GM21529 (cell line): ENCODE measurements around the gene SPOP.
A peak's percentile ranks its signal among the peaks of the same experiment; 100 is the strongest.
"Not testable (repeated sequence)": the region's sequence is repeated elsewhere in the genome, so short reads cannot be mapped to it uniquely, and the experiment has no call there.

Experiments used
- ATAC-seq: cut with Tn5 transposase; IDR thresholded peaks from one replicate; pipeline ENCODE4 v1.9.1; 2021; ENCODE audit not compliant: unreplicated experiment

Gene SPOP

GRCh38 chr17:49677933-49678847 is at the start of gene SPOP:
Gene SPOP, minus strand, starts transcription at chr17:49678097. Its CDS starts 55,287 bp downstream, at chr17:49622810.
- ATAC-seq, result peak; percentile 70

DNA sequence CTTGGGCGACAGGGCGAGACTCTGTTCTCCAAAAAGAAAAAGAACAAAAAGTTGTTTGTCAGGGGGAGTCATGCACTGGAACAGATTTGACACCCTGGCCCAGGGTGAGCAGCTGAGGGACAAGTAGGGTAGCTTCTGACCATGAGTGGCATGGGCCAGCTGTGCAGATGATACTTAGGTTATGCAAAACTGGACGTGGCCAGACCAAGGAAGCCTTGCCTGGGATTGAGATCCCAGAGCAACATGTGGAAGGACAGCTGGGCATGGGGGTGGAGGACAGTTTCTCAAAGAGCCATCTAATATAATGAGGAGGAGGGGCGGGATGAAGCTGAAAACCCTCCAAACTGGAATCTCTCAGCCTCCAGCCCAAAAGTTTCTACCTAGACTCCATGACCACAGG is 49.5 kb upstream of the SPOP start:
- no peak for ATAC-seq

DNA sequence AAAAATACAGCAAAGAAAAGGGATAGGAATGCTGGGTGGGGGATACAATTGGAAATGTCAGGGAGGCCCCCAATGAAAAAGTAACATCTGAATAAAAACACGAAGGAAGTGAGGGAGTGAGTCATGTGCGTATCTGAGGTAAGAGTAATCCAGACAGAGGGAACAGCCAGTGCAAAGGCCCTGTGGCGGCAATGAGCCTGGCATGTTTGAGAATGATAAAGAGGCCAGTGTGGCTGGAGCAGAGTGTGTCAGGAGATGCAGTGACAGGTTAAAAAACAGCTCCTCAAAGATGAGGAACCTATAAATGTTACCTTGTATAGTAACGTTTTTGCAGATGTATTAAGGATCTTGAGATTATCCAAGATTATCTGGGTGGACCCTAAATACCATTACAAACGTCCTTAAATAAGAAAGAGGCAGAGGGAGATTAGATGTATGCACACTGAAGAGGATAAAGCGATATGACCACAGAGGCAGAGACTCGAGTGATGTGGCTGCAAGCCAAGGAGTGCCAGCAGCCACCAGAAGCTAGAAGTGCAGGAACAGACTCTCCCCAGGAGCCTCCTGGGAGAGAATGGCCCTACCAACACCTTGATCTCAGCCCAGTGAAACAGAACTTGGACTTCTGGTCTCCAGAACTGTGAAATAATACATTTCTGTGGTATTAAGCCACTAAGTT is 47.7 kb upstream of the SPOP start:
- no peak for ATAC-seq

DNA sequence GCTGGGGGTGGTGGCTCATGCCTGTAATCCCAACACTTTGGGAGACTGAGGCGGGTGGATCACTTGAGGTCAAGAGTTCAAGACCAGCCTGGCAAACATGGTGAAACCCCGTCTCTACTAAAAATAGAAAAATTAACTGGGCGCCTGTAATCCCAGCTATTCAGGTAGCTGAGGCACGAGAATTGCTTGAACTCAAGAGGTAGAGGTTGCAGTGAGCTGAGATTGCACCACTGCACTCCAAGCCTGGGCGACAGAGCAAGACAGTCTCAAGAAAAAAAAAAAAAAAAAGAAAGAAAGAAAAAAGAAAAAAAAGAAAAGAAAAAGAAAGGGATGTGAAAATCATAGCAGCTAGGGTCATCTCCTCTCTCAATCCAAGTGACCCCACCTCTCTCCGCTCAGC is 46.7 kb upstream of the SPOP start:
- ATAC-seq, result not testable (repeated sequence)

- no peak for ATAC-seq
Measured at GRCh38 chr17:49723423-49723822, 45.5 kb upstream of the SPOP start.

GRCh38 chr17:49722066-49722465 is 44.2 kb upstream of the SPOP start:
- no peak for ATAC-seq

DNA sequence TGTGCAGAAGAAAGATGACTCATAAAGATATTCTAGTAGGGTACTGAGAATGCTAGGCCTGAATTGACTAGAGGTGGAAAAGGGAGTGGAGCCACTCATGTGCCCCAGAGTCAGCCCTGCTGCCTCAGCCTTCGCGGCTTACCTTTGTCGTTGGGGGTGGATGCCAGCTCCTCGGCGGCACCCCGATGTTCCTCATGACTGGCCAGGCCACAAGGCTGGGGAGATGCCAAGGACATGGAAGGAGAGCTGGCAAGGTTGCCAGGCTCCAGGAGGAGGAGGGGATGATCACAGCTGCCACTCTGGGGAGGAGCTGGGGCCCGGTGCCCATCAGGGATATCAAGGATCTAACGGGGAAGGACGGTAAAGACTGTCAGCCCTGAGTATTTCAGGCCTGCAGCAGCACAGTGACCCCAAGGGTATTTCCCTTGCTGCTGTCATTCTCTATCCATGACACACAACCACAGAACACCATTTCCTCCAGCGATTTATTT is 39.5 kb upstream of the SPOP start:
- ATAC-seq, result no peak

DNA sequence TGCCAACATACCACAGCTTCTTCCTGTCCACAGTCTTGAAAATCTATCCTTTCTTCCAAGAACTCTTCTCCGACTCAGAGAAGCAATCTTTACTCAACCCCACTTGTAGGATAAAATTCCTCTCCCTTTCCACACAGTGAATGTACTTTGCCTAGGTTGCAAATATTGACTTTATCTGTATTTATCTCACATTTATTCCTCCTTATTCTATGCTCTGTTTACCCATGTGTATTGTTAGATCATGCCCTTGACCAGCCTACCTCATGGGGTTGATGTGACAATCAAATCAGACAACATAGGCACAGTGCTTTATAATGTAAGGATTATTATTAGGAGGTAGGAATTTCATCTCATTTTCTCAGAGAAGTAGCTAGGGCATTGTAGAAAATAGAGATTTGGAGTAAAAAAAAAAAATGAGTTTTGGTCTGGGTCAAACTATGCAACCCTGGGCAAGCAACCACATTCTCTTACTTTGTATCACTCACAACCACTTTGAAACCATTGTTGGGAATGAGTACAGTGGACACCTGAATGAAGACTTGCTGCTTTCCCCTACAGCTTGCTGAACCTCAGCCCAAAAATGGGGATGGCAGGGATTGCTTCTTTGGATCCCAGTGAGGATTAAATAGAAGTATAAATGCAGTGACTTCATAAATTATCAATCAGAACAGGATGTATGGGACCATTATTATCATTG is 38.9 kb upstream of the SPOP start:
- no peak for ATAC-seq

GRCh38 chr17:49715717-49716279 is 37.9 kb upstream of the SPOP start:
- ATAC-seq, result no peak

DNA sequence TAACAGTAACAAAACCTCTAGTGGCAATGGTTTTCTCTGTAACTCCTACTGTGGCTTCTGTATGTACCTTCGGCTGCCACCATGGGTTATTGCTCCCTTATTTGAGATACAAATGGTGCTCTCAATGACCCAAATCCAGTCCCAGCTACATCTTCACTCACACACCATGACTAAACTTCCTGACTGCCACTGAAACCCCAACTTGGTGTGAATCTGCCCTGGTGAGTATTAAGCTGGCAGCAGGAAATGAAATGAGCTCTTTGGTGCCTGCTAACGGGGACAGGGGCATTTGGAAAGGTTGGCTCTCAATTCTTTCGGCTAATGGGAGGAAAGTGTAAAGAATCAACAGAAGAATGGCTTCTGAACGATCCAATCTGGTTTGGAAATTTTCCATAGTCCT is 37.3 kb upstream of the SPOP start:
- no peak for ATAC-seq

DNA sequence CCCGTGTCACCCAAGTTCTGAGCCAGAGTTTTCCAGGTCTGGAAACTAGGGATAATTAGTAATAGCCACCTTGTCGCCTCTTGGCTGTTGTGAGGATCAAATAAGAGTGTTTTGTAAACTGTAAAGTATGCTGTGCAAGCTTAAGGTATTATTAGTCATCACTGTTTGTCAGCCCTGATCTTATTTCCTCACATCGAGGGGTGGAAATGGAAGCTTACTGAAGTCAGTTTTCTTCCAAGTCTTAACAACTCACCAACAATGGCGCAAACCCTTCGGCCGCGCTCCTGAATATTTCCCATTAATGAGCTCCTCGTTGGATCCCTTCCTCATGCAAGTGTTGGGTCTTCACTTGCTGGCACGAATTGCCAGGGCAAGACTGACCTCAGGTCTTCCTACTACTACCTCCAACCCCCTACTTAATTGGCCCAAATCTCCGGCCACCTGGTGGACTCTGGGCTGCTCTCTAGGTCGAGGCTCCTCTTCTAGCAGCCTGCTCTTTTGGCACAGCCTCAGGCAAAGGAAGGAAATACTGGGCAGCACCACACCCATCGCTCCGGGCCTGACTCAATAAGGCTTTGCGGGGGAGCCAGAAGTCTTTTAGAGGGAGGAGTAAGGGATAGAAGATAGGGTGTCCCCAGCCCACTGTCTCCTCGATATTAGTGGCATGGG is 30.8 kb upstream of the SPOP start:
- no peak for ATAC-seq

- peak; percentile 87 for ATAC-seq
Measured at GRCh38 chr17:49707608-49708514, 30.0 kb upstream of the SPOP start, which contains the start of gene SLC35B1. Gene SLC35B1, minus strand, starts transcription at chr17:49707964. Its CDS starts 131 bp downstream, at chr17:49707833.

GRCh38 chr17:49707246-49707607 is 29.3 kb upstream of the SPOP start:
- ATAC-seq, result no peak

- no peak for ATAC-seq
Measured at GRCh38 chr17:49705254-49705653, 27.4 kb upstream of the SPOP start.

DNA sequence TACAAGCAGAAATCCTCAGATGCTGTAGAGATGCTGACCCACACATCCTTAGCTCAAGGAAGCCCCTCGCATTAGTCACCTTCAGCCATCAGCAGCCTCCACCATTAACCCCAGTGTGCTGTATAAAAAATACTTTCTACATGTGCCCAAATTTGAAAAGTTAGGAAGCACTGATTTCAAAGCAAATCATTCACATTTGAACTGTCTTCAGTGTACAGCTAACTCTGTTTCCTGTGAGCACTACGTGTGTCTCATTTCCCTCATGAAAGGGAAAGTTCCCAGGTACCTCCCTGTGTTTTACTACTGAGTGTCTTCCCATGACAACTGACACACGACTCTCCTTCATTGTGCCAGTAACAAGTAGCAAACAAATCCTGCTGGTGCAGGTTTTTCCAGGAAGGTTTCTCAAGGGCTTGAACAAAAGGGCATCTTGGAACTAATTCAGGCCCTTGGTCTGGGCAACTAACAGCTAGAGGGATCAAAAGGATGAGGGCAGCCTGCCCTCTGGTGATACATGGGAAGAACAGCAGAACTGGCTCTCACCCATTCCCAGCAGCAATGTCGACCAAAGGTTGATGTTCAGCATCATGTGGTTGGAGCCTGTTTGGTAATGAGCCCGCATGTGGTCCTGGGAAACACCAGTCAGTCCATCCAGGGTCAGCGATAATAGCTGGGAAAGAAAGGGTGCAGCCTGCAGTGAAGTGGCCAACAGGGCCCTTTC is 25.8 kb upstream of the SPOP start:
- ATAC-seq, result no peak

GRCh38 chr17:49700960-49701359 is 23.1 kb upstream of the SPOP start:
- no peak for ATAC-seq

DNA sequence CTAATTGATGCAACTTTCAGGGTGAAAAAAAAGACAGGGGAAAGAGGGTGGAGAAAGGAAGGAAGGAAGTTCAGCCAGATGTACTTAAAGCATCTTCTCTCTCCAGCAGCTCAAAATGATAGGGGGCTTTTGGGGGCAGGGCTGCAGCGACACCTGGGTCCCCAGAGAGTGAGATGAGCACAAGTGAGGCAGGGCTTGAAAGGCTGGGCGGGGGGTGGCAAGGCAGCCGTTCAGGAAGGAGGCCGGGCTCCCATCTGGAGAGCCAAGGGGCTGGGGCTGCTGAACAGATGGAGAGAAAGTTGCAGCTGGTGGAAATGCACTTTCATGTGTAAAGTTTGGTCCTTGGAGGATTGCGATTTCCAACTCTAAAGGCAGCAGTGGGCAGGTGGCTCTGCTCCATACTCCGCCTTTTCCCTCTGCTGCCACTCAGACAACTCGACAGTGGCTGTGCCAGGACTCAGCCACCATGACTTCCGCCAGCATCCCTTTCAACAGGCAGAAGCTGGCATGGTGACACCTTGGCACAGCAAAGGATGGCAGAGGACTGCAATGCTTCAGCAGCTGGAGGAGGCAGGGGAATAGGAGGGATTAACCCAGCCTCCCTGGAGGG is 22.2 kb upstream of the SPOP start:
- ATAC-seq, result no peak

DNA sequence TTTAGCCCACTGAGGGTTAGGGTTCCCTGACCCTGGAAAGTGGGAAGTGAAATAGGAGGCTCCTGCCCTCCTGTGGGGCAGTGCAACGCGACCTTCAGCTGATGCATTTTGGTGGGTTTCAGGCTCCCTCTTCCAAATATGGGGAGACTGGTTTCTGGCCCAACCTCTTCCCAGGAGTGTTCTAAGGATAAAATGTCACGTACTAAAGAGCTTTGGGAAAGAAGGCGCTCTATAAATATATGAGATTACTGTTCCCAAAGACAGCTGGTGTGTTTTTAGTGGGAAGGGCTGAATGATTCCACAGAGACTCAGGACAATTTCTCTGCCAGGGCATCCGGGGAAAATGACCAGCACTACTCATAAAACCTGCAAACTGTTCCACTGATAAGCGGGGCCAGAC is 20.1 kb upstream of the SPOP start:
- no peak for ATAC-seq
